HG03558 (cell line): ENCODE data around the gene HNRNPDL.
"Not testable (repeated sequence)": the region's sequence is repeated elsewhere in the genome, so short reads cannot be mapped to it uniquely, and the experiment has no call there.

Source experiments
- ATAC-seq: cut with Tn5 transposase; IDR thresholded peaks from one replicate; pipeline ENCODE4 v1.9.1; 2021; ENCODE audit warnings: moderate number of reproducible peaks; ENCODE audit not compliant: unreplicated experiment; ENCODE audit errors: extremely low read depth

HNRNPDL gene

GRCh38 chr4:82397527-82397926 is 32.7 kb downstream of the HNRNPDL start:
- ATAC-seq, result no peak

- no peak for ATAC-seq
Observed at GRCh38 chr4:82394896-82395295, 35.4 kb downstream of the HNRNPDL start.

GRCh38 chr4:82390061-82390460 is 40.2 kb downstream of the HNRNPDL start:
- not testable (repeated sequence) for ATAC-seq

GRCh38 chr4:82388405-82388804 is 41.9 kb downstream of the HNRNPDL start:
- no peak for ATAC-seq

GRCh38 chr4:82386312-82386711 is 44.0 kb downstream of the HNRNPDL start:
- ATAC-seq, result not testable (repeated sequence)

- no peak for ATAC-seq
Observed at GRCh38 chr4:82382751-82383150, 47.5 kb downstream of the HNRNPDL start.

GRCh38 chr4:82381661-82382296 is 48.5 kb downstream of the HNRNPDL start:
- ATAC-seq, result no peak

GRCh38 chr4:82381235-82381634 is 49.0 kb downstream of the HNRNPDL start:
- ATAC-seq, result no peak

- no peak for ATAC-seq
Observed at GRCh38 chr4:82380831-82381230, 49.4 kb downstream of the HNRNPDL start.

- no peak for ATAC-seq
Observed at GRCh38 chr4:82380344-82380743, 49.9 kb downstream of the HNRNPDL start.

- ATAC-seq, result no peak
Observed at GRCh38 chr4:82376109-82376508, 54.2 kb downstream of the HNRNPDL start.

- ATAC-seq, result peak; percentile 90
Observed at GRCh38 chr4:82373816-82374625, 56.2 kb downstream of the HNRNPDL start, which contains the start of gene HNRNPD. TSS of gene HNRNPD (minus strand) at chr4:82373991. CDS start at chr4:82373678, 313 bp downstream.

- ATAC-seq, result no peak
Observed at GRCh38 chr4:82373486-82373815, 56.8 kb downstream of the HNRNPDL start.
